NK-92 (cell line): ENCODE results near the gene KRT76.

Source experiments
- DNase-seq: peaks from one replicate; lab custom pipeline; 2025; ENCODE audit not compliant: unreplicated experiment; lab: John Stamatoyannopoulos, UW

KRT76 gene

DNA sequence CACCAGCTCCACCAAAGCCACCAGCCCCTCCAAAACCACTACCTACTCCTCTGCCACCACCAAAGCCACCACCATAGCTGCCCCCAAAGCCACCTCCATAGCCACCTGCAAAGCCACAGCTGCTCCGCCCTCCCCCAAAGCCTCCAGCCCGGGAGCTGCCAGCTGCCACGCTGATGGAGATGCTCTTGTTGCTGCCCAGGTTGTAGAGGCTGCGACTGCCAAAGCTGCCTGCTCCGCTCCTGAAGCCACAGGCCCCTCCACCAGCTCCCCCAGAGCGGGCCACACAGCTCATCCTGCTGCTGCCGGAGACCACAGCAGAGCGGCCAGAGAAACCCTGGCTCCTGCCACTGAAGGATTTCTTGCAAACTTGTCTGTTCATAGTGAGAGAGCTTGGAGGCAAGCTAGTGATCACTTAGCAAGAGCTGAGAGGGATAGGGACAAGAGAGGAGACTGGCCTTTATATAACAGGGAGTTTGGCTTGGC lies at the start of gene KRT76:
TSS of gene KRT76 (minus strand) at position 433 of the 483 bp plus-strand sequence. CDS start at position 379, 54 bp downstream.
- DNase-seq = no peak

DNA sequence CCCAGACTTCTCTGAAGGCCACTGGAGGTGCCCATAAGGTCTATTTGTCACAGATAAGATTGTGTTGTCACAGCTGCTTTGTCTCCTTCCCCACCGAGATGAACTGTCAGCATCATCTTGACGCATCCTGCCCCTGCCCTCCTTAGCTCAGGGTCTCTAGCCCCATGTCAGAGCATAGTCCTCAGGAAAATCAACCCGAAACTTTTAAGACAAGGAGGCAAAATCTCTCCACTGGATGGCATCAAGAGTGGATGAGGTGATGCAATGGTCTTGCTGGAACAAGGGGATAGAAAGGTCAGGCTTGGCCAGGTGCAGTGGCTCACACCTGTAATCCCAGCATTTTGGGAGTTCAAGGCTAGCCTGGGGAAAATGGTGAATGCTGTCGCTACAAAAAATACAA lies 48.8 kb upstream of the KRT76 start:
- DNase-seq = no peak

DNA sequence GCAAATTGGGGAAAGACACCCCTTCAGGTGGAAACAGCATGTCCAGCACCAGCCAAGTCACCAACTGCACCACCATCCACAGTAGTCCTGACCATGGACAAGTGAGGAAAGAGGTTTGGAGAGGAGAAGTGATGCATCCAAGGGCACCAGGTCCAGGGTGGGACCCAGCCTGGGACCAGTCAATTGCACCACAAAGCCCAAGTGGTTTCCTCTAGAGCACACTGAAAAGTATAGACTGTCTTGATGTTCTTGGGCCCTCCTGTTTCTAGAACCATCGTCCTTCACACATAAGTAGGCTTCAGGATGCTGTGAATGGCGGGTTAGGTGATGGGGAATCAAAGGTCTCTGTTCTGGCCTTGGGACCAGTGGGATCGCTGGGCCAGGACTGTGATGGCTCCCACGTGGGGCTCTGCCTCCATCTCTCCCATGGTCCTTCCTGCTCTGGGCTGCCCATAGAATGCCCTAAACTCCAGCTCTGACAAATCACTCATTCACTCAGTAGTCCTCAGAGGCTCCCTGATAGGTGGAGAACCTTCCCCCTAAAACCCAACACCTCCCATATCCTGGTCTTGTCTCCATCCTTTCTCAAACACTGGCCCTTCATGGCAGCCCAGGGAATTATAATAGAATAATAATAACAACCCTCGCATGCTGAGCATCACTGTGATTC lies 47.7 kb upstream of the KRT76 start:
- no peak for DNase-seq

DNA sequence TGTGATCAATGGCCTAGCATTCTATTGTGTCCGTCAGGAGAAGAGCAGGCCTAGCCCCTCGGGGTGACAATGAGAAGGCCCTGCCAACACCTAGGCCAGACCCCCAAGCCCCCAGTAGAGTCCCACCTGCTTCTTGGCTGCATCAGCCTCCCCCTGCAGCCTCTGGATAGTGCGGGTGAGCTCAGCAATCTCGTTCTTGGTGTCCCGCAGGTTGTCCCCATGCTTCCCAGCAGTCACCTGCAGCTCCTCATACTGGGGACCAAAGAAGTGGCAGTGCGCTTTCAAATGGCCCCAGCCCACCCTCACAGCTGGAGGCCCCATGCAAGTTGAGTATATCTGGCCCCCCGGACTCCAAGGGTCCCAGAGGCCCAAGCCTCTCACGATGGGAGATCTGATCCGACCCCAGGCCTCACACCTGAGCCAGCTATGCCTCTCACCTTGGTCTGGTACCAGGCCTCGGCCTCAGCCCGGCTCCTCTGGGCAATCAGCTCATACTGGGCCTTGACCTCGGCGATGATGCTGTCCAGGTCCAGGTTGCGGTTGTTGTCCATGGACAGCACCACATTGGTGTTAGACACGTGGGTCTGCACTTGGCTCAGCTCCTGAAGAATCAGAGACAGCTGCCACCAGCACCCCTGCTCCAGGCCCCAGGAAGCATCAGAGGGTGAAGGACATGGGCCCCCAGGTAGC lies 46.8 kb upstream of the KRT76 start:
- DNase-seq = no peak

DNA sequence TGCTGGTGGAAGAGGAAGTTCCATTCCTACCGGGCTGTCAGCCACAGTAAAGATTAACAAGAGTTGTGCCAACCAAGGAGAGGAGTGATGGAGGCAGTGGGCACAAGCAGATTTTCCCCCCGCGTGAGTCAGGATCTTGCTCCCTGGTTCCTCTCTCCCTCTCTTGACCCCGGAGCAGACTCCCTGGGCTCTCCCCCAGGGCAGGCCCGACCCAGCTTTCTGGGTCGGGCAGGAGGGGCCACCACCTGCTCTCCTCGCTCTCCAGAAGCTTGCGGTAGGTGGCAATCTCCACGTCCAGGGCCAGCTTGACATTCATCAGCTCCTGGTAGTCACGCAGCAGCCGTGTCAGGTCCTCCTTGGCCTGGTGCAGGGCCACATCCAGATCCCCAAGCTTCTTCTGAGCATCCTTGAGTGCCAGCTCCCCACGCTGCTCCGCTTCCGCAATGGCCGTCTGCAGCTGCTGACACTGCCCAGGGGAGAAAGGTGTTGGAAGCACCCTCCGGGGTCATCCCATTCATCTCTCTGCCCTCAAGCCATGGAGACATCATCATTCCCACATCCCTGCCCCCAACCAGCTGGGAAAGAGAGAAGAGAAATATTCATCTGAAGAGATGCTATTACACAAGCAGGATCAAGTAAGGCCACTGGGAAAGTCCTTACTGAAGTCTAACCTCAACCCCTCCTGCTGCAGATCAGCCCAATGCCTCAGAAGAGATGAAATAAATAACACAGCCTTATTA lies 45.8 kb upstream of the KRT76 start:
- no peak for DNase-seq

DNA sequence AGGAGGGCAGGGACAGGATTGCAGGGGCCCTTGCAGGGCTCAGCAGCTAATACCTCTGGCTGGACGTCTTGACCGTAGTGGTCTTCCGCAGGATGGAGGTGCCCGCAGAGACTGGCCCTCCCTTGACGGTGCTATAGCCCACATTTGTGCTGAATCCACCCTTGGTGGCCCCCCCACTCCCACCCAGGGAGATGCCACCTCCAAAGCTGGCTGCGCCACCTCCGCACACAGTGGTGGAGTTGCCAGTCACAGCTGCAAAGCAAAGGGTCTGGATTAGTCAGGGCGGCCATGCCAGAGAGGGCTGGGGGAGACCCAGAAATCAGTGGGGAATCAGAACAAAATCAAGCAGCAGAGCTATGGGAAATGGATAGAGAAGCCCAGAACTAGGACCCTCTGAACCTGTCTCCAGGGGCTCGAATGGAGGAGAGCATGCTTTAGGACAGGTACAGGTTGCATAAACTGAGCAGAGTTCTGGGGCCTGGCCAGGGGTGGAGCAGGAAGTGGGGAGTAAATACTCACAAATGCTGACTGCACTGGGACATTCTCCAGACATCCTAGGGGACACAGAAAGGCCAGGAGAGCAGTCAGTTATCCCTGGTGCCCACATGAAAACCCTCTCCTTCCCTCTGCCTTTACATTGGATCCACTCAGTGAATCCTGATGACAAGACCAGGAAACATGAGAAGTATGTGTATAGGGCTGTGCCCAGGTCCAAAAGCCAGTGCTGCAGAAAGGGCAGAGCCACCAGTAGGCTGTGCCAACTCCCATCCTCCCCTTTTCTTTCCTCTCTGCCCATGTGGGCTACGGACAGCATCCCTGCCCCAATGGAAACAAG lies 44.9 kb upstream of the KRT76 start:
- DNase-seq = no peak

DNA sequence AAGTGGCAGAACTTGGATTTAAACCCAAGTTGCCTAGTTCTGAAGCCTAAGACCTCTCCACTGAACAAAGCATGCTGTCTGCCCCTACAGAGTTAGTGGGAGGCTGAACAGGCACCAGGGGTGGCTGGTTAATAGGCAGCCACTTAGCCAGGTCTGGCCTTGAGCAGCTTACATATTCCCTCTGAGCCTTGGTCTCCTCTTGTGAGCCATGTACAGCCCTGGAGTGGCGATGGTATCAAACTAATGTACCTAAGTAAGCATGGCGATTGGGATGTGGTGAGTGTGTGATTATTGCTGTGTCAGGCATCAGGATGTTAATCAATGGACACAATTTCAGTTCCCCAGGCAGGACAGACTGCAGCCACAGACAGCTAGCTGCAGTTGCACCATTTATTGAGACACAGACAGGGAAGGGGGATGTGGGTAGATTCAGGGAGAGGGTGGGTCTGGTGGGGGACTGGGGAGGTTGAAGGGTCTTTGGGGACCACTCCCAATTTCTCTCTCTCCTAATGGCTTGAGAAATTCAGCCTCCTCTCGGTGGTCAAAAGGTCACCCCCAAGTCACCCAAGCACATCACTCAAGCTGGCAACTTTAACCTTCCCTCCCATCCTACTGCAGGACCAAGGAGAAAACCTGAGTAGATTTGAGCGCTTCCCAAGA lies 44.1 kb upstream of the KRT76 start:
- DNase-seq = no peak

DNA sequence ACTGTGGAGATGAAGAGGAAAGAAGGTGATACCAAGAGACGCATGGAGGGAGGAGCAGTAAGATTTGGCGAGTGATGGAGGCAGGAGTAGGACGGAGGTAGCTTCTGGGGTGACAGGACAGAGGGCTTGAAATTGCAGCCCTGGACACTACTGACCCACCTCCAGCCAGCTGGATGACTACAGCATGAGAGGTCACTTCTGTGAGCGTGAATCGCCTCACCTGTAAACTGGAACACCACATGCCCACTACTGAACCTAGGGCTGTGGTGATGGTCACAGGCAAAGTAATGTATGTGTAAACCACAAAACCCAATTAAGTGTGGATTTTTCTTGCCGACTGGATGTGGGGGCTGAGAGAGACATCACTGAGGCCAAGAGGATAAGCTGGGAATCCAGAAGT lies 43.4 kb upstream of the KRT76 start:
- no peak for DNase-seq

DNA sequence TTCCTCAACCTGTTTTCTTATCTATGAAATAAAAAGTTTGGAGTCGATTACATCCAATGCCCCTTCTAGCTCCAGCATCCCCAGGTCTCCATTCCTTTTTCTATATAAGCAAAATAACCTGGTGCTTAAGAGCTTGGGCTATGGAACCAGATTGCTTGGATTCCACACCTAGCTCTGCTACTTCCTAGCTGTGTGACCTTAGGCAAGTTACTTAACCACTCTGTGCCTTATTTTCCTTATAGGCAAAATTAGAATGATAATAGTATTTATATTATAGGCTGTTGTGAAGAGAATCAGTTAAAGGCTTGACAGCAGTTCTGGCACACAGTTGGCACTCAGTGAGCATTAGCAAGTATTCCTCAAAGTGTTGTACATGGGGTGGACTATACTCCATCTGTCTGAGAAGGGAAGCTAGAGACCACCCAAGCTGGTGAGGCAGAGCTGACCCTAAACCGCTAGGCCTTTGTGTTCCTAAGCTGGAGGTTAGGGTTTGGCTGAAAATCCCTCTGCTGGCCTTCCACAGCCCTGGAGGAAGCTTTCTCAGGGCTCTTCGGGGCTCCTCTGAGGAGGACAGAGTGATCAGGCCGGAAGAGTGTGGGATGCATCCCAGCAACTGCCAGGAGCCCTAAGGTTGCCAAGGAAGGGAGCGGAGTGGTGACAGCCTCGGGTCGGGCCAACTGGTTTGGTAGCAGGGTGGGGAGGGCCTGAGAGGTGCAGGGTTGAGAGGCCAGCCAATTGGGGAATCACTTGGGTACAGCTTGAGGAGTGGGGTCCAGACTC lies 42.8 kb upstream of the KRT76 start:
- no peak for DNase-seq

DNA sequence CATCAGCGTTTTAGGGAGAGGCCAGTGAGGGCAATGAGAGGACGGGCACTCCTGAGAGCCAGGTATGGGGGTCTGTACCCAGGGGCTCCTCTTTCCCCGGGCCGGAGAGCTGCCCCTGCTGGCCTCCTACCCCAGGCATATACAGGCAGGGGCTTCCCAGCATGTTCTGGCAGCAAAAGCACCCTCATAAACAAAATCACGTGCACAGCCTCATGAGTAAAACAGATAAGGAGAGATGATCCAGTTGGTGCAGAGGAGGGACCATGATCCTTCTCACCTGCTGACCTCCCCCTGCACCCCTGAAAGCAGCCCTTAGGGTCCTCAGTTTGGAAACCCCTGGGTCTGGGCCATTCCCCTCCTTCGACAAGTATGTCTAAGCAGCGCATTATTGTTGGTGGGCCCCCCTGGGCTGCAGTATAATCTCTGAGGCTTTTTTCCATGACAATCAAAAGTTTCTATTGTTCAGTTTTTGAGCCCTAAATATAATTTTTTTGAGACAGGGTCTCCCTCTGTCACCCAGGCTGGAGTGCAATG lies 41.8 kb upstream of the KRT76 start:
- no peak for DNase-seq

DNA sequence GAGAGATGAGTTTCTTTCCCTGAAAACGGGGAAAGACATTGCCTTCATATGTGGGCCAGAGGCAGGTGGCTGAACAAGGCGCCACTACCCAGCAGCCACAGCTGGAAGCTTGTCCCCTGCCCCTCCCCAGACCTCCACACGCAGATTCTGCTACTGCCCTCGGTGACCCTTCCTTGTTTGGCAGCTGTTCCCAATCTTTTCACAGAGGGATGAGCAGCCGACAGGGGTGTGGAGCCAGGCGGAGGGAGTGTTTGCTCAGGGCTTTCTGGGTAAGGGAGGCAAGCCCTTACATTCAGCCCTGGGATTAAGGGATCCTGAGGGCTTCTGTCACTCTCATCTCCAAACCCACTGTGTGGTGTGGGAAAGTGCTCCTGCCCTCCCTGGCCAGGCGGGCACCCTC lies 41.2 kb upstream of the KRT76 start:
- no peak for DNase-seq

DNA sequence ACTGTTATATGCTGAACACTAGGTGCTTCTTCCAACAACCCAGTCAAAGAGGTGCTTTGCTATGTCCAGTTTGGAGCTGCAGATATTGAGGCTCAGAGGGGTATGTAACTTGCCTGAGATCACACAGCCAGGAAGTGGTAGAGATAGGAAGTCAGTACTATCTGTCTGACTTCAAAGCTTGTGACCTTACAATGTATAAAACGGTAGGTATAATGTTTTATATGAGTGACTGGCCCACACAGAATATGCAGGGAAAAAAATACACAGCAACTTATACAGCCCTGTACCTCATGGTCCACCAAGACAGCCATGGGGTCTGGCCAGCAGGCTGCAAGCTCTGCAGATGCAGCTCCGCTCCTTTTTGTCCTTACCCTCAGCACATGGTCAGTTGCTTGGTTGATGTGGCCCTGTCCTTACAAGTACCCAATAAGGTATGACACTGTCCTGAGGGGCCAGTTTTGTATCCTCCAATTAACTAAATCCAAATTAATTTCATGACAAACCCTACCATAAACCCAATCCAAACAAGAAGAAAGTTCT lies 40.6 kb upstream of the KRT76 start:
- DNase-seq = no peak

DNA sequence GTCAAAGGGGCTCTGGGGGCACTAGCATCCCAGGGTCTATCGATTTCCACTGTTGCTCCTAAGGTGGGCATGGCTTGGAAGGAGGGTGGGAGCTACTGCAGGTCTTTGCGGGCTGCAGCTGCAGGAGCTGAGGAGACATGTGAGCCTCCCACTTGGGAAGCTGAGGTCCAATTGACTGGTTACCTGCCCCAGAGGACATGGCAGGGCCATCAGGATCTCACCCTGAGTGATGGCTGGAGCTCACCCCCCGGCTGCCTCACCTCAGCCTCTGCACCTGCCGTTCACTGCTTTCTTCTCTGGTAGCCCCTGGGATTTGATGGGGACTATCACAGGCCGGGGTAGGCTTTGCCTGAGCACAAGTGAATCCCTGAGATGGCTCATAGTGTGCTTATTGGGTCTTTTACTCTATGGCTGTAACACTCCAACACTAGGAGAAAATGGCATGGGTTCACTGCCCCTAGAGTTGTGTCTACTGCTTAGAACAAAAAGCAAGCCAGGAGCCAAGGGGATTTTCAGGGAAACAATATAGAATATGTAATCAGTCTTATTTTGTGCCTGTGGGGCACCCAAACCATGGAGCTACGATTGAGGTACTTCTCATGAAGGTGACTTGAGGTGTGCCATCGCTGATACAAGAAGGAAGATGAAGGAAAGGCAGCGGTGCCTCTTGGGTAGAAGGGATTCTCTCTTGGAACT lies 40.0 kb upstream of the KRT76 start:
- DNase-seq = no peak

DNA sequence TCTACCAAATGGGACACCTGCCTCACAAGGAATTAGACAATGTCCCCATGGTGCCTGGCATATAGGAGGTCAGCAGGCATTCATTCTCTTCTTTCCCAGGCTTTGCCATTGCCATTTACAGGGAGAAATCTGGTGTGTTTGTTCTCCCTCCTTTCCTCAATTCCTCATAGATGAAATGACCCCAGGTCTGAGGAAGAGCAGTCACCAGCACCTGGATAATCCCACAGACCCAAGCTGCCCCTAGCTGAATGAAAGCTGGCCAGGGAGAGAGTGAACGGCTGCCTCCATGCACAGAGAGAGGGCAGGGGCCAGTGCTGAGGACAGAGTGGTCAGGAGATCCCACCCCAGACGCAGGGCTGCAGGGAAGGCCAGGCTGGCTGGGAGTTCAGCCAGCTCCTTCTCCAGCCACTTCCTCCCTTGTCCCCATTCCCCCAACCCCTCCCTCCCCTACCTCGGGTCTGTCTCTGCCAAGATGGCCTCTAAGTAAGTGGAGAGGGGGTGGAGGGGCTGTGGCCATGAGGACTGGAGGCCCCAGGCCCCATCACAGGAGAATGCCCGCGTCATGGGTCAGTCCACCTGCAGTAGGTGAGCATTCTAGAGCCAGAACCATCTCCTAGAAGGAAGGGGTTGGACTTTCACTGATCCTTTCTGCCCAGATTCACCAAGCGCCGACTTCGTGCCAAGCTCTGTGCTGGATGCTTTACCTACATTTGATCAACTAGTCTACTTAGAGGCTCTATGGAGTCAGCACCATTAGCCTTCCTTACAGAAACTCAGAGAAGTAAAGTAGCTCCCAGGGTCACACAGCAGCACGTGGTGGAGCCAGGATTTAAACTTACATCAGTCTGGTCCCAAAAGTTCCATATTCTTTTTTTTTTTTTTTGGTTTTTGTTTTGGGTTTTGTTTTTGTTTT lies 38.8 kb upstream of the KRT76 start:
- DNase-seq = no peak

DNA sequence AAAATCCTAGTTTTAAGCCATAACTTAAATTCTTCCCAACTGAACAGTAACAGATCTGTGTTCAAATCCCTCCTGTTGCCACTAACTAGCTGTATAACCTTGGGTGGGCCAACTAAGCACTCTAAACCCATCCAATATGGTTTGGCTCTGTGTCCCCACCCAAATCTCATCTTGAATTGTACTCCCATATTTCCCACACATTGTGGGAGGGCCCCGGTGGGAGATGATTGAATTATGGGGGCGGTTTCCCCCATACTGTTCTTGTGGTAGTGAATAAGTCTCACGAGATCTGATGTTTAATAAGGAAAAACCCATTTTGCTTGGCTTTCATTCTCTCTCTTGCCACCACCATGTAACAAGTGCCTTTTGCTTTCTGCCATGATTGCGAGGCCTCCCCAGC lies 38.0 kb upstream of the KRT76 start:
- no peak for DNase-seq

DNA sequence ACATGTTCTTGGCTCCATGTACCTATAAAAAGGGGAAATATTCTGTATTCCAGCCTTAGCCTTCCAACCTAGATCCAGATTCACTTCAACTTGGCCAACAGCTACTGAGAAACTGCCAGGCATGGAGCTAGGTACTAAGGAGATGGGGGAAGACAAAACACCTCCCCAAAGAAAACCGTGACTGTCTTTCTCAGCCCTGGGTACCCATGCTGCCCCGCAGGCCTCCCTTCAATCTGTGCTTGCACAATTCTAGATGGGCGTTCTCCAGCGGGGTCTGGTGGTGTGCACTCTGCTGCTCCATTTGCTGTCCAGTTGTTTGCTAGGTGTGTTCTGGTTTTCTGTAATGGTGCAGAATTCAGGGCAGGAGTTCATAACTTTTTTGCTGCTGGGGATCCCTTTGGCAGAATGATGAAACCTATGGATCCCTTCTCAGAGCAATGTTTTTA lies 37.6 kb upstream of the KRT76 start:
- no peak for DNase-seq

DNA sequence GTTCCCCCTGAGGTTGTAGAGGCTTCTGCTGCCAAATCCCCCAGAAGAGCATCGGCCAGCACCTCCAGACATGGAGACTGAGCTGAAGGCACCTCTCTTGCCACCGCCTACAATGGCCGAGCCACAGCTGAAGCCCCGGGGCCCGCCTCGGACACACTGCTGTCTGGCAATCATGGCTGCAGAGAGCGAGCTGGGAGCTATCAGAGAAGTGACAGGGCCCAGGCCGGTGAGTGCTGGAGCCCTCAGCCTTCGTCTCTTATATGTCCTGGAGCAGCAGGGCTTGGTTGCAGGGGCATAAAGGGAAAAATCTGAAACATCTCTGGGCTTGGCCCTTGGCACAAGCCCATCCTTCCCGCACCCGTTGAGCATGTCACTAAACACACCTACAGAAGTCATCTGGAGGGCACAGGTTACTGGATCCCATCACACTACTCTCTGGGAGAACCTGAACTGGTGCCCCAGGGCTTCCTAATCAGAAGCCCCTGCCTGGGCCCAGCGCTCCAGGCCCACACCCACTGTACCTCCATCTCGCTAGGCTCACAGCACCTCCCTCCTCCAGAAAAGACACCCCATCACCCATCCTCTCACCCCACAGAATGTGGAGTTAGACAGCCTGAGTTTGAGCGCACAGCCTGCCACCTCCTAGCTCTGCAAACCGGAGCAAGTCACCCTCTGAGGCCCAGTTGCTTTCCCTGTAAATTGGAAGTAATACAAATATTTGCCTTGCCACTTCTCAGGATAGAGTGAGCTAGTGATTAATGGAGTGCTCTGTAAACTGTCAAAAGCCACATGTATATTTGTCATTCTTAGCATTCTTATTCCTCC lies 37.0 kb upstream of the KRT76 start, which contains the start of gene KRT4:
TSS of gene KRT4 (minus strand) at position 232 of the 825 bp plus-strand sequence. CDS start at position 174, 58 bp downstream.
- no peak for DNase-seq
